WTC11 (cell line): ENCODE data around the gene DCTN2. TPM values are rescaled to one million over a fixed set of nuclear protein-coding genes. Genes with fewer than 3 reads are reported as not detected.

Experiments used
- ATAC-seq: fragments of 200-7000 bp; cut with Tn5 transposase; 2 replicates; pipeline ENCODE4 v1.10.0; 2021; ENCODE audit warnings: mild to moderate bottlenecking, moderate library complexity
- CTCF ChIA-PET: fragments of 300-600 bp; sonication (Branson Sonifier 250); formaldehyde crosslinking; loops from one replicate; lab custom pipeline; 2021; ENCODE audit warnings: antibody characterized with exemption; lab: Charles Lee
- POLR2A ChIA-PET: fragments of 350-600 bp; sonication (Branson Sonifier 250); formaldehyde crosslinking; loops from one replicate; lab custom pipeline; 2021; ENCODE audit warnings: antibody characterized with exemption; lab: Charles Lee
- DNase-seq: peaks from one replicate; pipeline ENCODE4 v3.0.0; 2021; ENCODE audit warnings: low spot score
- H3K27ac Mint-ChIP-seq: 2 replicates; pipeline ENCODE4 v1.8.0; 2021; ENCODE audit warnings: mixed read lengths
- H3K27me3 Mint-ChIP-seq: 2 replicates; pipeline ENCODE4 v1.8.0; 2021; ENCODE audit warnings: low read depth, mild to moderate bottlenecking, moderate library complexity, mixed read lengths
- H3K36me3 Mint-ChIP-seq: 2 replicates; pipeline ENCODE4 v1.8.0; 2021; ENCODE audit warnings: mixed read lengths
- H3K4me1 Mint-ChIP-seq: 2 replicates; pipeline ENCODE4 v1.8.0; 2022; ENCODE audit warnings: mixed read lengths
- H3K4me3 Mint-ChIP-seq: 2 replicates; pipeline ENCODE4 v1.8.0; 2021; ENCODE audit warnings: mild to moderate bottlenecking, moderate library complexity, mixed read lengths
- H3K9me3 Mint-ChIP-seq: 2 replicates; pipeline ENCODE4 v1.8.0; 2021; ENCODE audit warnings: mixed read lengths
- ELF4 ChIP-seq: sonication (generic); formaldehyde crosslinking; IDR thresholded peaks from 2 replicates; pipeline ENCODE4 v1.8.1; 2022; ENCODE audit warnings: low read depth, mild to moderate bottlenecking, moderate library complexity, missing genetic modification reagents
- FOXJ3 ChIP-seq: sonication (generic); formaldehyde crosslinking; IDR thresholded peaks from 2 replicates; pipeline ENCODE4 v1.9.0; 2021; ENCODE audit warnings: missing genetic modification reagents, mild to moderate bottlenecking, borderline replicate concordance
- JUN ChIP-seq: sonication (generic); formaldehyde crosslinking; IDR thresholded peaks from 2 replicates; pipeline ENCODE4 v1.8.0; 2023; ENCODE audit warnings: mild to moderate bottlenecking, missing genetic modification reagents
- KAT7 ChIP-seq: sonication (generic); formaldehyde crosslinking; IDR thresholded peaks from 2 replicates; pipeline ENCODE4 v1.8.1; 2023; ENCODE audit warnings: missing genetic modification reagents, mild to moderate bottlenecking, borderline replicate concordance
- NFE2L1 ChIP-seq: sonication (generic); formaldehyde crosslinking; IDR thresholded peaks from 2 replicates; pipeline ENCODE4 v1.8.1; 2023; ENCODE audit warnings: missing genetic modification reagents
- PRRX2 ChIP-seq: fragments of 250-450 bp; sonication (Bioruptor Pico); IDR thresholded peaks from 2 replicates; pipeline ENCODE4 v1.8.0; 2021; ENCODE audit warnings: mild to moderate bottlenecking
- SMAD4 ChIP-seq: sonication (generic); formaldehyde crosslinking; IDR thresholded peaks from 2 replicates; pipeline ENCODE4 v1.8.0; 2022; ENCODE audit warnings: mild to moderate bottlenecking, missing genetic modification reagents
- SOX15 ChIP-seq: fragments of 250-450 bp; sonication (Bioruptor Pico); IDR thresholded peaks from 2 replicates; pipeline ENCODE4 v1.9.0; 2021; ENCODE audit warnings: mild to moderate bottlenecking
- USF2 ChIP-seq: sonication (generic); formaldehyde crosslinking; IDR thresholded peaks from 2 replicates; pipeline ENCODE4 v1.8.1; 2023; ENCODE audit warnings: mild to moderate bottlenecking, missing genetic modification reagents, moderate library complexity
- ZNF263 ChIP-seq: sonication (generic); formaldehyde crosslinking; IDR thresholded peaks from 2 replicates; pipeline ENCODE4 v1.8.1; 2022; ENCODE audit warnings: low read depth, mild to moderate bottlenecking, moderate library complexity, missing genetic modification reagents
- ZNF317 ChIP-seq: sonication (generic); formaldehyde crosslinking; IDR thresholded peaks from 2 replicates; pipeline ENCODE4 v1.8.1; 2023; ENCODE audit warnings: low read depth, mild to moderate bottlenecking, moderate library complexity, missing genetic modification reagents, borderline replicate concordance
- ZNF416 ChIP-seq: fragments of 250-450 bp; sonication (Bioruptor Pico); IDR thresholded peaks from 2 replicates; pipeline ENCODE4 v1.9.0; 2021; ENCODE audit warnings: mild to moderate bottlenecking, inconsistent platforms
- ZNF512 ChIP-seq: sonication (generic); formaldehyde crosslinking; IDR thresholded peaks from 2 replicates; pipeline ENCODE4 v1.8.1; 2022; ENCODE audit warnings: missing genetic modification reagents, borderline replicate concordance
- total RNA-seq: library from RNA; stranded (reverse); gene quantifications from 3 replicates; pipeline ENCODE4 v1.2.3, GENCODE V29; 2021
- TF ChIP-seq, protein P1 (sequence below): sonication (generic); formaldehyde crosslinking; conservative IDR thresholded peaks from 2 replicates; pipeline ENCODE4 v1.8.1; 2023; ENCODE audit warnings: mild to moderate bottlenecking, low read depth, missing genetic modification reagents, moderate library complexity
- TF ChIP-seq, protein P2 (sequence below): sonication (generic); formaldehyde crosslinking; IDR thresholded peaks from 2 replicates; pipeline ENCODE4 v1.8.0; 2023; ENCODE audit warnings: missing genetic modification reagents
- TF ChIP-seq, protein P3 (sequence below): fragments of 200-600 bp; IDR thresholded peaks from 2 replicates; pipeline ENCODE4 v1.8.0; 2022; ENCODE audit warnings: antibody characterized with exemption
- TF ChIP-seq, protein P4 (sequence below): sonication (generic); formaldehyde crosslinking; IDR thresholded peaks from 2 replicates; pipeline ENCODE4 v1.8.0; 2023; ENCODE audit warnings: missing genetic modification reagents, mild to moderate bottlenecking, borderline replicate concordance
- TF ChIP-seq, protein P5 (sequence below): sonication (generic); formaldehyde crosslinking; IDR thresholded peaks from 2 replicates; pipeline ENCODE4 v1.8.1; 2022; ENCODE audit warnings: mild to moderate bottlenecking, missing genetic modification reagents, moderate library complexity, borderline replicate concordance
- TF ChIP-seq, protein P6 (sequence below): fragments of 250-450 bp; sonication (Bioruptor Pico); IDR thresholded peaks from 2 replicates; pipeline ENCODE4 v1.9.0; 2021; ENCODE audit warnings: mild to moderate bottlenecking, borderline replicate concordance

DCTN2 gene
- total RNA-seq, 1 experiment from 2014 or later: 93.5 TPM

GRCh38 chr12:57531836-57532235, 15.2 kb downstream of the DCTN2 start:
- H3K36me3 Mint-ChIP-seq: peaks cover 60% of the 10 kb centered on the region
- H3K4me3 Mint-ChIP-seq: no peak overlapping the region
- H3K27me3 Mint-ChIP-seq: no peaks in the 10 kb centered on the region
- ChIA-PET CTCF (no interaction called here), POLR2A (no interaction called here)
- no peaks in the 10 kb centered on the region for H3K9me3 Mint-ChIP-seq
- TF ChIP-seq, protein P1, sequence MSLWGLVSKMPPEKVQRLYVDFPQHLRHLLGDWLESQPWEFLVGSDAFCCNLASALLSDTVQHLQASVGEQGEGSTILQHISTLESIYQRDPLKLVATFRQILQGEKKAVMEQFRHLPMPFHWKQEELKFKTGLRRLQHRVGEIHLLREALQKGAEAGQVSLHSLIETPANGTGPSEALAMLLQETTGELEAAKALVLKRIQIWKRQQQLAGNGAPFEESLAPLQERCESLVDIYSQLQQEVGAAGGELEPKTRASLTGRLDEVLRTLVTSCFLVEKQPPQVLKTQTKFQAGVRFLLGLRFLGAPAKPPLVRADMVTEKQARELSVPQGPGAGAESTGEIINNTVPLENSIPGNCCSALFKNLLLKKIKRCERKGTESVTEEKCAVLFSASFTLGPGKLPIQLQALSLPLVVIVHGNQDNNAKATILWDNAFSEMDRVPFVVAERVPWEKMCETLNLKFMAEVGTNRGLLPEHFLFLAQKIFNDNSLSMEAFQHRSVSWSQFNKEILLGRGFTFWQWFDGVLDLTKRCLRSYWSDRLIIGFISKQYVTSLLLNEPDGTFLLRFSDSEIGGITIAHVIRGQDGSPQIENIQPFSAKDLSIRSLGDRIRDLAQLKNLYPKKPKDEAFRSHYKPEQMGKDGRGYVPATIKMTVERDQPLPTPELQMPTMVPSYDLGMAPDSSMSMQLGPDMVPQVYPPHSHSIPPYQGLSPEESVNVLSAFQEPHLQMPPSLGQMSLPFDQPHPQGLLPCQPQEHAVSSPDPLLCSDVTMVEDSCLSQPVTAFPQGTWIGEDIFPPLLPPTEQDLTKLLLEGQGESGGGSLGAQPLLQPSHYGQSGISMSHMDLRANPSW: no peak
- TF ChIP-seq KAT7 (no peak), ZNF512 (CRISPR knock-in tag) (no peak), SMAD4 (no peak), ZNF263 (CRISPR knock-in tag) (no peak), ZNF317 (no peak), ZNF416 (CRISPR knock-in tag) (no peak), JUN (CRISPR knock-in tag) (no peak), PRRX2 (CRISPR knock-in tag) (no peak), USF2 (CRISPR knock-in tag) (no peak), FOXJ3 (CRISPR knock-in tag) (no peak), SOX15 (CRISPR knock-in tag) (no peak), ELF4 (CRISPR knock-in tag) (no peak), NFE2L1 (CRISPR knock-in tag) (no peak)
- TF ChIP-seq, protein P2, sequence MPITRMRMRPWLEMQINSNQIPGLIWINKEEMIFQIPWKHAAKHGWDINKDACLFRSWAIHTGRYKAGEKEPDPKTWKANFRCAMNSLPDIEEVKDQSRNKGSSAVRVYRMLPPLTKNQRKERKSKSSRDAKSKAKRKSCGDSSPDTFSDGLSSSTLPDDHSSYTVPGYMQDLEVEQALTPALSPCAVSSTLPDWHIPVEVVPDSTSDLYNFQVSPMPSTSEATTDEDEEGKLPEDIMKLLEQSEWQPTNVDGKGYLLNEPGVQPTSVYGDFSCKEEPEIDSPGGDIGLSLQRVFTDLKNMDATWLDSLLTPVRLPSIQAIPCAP (CRISPR knock-in tag): no peak
- TF ChIP-seq, protein P3, sequence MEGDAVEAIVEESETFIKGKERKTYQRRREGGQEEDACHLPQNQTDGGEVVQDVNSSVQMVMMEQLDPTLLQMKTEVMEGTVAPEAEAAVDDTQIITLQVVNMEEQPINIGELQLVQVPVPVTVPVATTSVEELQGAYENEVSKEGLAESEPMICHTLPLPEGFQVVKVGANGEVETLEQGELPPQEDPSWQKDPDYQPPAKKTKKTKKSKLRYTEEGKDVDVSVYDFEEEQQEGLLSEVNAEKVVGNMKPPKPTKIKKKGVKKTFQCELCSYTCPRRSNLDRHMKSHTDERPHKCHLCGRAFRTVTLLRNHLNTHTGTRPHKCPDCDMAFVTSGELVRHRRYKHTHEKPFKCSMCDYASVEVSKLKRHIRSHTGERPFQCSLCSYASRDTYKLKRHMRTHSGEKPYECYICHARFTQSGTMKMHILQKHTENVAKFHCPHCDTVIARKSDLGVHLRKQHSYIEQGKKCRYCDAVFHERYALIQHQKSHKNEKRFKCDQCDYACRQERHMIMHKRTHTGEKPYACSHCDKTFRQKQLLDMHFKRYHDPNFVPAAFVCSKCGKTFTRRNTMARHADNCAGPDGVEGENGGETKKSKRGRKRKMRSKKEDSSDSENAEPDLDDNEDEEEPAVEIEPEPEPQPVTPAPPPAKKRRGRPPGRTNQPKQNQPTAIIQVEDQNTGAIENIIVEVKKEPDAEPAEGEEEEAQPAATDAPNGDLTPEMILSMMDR: no peak
- TF ChIP-seq, protein P4, sequence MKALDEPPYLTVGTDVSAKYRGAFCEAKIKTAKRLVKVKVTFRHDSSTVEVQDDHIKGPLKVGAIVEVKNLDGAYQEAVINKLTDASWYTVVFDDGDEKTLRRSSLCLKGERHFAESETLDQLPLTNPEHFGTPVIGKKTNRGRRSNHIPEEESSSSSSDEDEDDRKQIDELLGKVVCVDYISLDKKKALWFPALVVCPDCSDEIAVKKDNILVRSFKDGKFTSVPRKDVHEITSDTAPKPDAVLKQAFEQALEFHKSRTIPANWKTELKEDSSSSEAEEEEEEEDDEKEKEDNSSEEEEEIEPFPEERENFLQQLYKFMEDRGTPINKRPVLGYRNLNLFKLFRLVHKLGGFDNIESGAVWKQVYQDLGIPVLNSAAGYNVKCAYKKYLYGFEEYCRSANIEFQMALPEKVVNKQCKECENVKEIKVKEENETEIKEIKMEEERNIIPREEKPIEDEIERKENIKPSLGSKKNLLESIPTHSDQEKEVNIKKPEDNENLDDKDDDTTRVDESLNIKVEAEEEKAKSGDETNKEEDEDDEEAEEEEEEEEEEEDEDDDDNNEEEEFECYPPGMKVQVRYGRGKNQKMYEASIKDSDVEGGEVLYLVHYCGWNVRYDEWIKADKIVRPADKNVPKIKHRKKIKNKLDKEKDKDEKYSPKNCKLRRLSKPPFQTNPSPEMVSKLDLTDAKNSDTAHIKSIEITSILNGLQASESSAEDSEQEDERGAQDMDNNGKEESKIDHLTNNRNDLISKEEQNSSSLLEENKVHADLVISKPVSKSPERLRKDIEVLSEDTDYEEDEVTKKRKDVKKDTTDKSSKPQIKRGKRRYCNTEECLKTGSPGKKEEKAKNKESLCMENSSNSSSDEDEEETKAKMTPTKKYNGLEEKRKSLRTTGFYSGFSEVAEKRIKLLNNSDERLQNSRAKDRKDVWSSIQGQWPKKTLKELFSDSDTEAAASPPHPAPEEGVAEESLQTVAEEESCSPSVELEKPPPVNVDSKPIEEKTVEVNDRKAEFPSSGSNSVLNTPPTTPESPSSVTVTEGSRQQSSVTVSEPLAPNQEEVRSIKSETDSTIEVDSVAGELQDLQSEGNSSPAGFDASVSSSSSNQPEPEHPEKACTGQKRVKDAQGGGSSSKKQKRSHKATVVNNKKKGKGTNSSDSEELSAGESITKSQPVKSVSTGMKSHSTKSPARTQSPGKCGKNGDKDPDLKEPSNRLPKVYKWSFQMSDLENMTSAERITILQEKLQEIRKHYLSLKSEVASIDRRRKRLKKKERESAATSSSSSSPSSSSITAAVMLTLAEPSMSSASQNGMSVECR: no peak
- TF ChIP-seq, protein P5, sequence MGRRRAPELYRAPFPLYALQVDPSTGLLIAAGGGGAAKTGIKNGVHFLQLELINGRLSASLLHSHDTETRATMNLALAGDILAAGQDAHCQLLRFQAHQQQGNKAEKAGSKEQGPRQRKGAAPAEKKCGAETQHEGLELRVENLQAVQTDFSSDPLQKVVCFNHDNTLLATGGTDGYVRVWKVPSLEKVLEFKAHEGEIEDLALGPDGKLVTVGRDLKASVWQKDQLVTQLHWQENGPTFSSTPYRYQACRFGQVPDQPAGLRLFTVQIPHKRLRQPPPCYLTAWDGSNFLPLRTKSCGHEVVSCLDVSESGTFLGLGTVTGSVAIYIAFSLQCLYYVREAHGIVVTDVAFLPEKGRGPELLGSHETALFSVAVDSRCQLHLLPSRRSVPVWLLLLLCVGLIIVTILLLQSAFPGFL: no peak
- TF ChIP-seq, protein P6, sequence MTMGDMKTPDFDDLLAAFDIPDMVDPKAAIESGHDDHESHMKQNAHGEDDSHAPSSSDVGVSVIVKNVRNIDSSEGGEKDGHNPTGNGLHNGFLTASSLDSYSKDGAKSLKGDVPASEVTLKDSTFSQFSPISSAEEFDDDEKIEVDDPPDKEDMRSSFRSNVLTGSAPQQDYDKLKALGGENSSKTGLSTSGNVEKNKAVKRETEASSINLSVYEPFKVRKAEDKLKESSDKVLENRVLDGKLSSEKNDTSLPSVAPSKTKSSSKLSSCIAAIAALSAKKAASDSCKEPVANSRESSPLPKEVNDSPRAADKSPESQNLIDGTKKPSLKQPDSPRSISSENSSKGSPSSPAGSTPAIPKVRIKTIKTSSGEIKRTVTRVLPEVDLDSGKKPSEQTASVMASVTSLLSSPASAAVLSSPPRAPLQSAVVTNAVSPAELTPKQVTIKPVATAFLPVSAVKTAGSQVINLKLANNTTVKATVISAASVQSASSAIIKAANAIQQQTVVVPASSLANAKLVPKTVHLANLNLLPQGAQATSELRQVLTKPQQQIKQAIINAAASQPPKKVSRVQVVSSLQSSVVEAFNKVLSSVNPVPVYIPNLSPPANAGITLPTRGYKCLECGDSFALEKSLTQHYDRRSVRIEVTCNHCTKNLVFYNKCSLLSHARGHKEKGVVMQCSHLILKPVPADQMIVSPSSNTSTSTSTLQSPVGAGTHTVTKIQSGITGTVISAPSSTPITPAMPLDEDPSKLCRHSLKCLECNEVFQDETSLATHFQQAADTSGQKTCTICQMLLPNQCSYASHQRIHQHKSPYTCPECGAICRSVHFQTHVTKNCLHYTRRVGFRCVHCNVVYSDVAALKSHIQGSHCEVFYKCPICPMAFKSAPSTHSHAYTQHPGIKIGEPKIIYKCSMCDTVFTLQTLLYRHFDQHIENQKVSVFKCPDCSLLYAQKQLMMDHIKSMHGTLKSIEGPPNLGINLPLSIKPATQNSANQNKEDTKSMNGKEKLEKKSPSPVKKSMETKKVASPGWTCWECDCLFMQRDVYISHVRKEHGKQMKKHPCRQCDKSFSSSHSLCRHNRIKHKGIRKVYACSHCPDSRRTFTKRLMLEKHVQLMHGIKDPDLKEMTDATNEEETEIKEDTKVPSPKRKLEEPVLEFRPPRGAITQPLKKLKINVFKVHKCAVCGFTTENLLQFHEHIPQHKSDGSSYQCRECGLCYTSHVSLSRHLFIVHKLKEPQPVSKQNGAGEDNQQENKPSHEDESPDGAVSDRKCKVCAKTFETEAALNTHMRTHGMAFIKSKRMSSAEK (CRISPR knock-in tag): no peak
- TF ChIP-seq, all 79 proteins: peak for 0
- ATAC-seq (no peak), DNase-seq (no peak)
- Mint-ChIP-seq H3K4me1 (peaks cover 9% of the 10 kb centered on the region), H3K27ac (no peak overlapping the region)
